HG03039 (cell line): Measurements from ENCODE around the gene MFSD6.
"Not testable (repeated sequence)": the region's sequence is repeated elsewhere in the genome, so short reads cannot be mapped to it uniquely, and the experiment has no call there.

Source experiments
- ATAC-seq: cut with Tn5 transposase; IDR thresholded peaks from one replicate; pipeline ENCODE4 v1.9.1; 2021; ENCODE audit warnings: mild to moderate bottlenecking, moderate library complexity; ENCODE audit not compliant: unreplicated experiment

The MFSD6 gene

DNA sequence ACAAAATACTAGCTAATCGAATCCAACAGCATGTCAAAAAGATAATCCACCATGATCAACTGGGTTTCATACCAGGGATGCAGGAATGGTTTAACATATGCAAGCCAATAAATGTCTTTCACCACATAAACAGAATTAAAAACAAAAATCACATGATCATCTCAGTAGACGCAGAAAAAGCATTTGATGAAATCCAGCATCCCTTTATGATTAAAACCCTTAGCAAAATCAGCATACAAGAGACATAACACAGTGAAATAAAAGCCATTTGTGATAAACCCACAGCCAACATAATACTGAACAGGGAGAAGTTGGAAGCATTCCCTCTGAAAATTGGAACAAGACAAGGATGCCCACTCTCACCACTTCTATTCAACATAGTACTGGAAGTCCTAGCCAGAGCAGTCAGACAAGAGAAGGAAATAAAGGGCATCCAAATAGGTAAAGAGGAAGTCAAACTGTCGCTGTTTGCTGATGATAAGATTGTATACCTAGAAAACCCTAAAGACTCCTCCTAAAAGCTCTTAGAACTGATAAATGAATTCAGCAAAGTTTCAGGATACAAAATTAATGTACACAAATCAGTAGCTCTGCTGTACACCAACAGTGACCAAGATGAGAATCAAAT, 86.6 kb downstream of the MFSD6 start:
- ATAC-seq: not testable (repeated sequence)

DNA sequence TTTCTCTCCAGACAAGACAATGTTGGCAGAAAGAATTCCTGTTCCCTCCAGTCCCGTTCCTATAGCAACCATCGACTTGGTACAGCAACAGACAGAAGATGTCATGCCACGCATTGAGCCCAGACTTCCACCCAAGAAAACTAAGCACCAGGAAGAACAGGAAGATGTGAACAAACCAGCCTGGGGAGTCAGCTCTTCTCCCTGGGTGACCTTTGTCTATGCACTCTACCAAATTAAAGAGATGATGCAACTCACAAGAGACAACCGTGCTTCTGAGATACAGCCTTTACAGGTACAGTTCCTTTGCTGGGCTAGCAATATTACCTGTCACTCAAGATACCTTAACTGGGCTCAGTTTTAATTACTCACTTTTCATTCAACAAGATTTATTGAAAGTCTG, 89.3 kb downstream of the MFSD6 start:
- ATAC-seq: no peak

DNA sequence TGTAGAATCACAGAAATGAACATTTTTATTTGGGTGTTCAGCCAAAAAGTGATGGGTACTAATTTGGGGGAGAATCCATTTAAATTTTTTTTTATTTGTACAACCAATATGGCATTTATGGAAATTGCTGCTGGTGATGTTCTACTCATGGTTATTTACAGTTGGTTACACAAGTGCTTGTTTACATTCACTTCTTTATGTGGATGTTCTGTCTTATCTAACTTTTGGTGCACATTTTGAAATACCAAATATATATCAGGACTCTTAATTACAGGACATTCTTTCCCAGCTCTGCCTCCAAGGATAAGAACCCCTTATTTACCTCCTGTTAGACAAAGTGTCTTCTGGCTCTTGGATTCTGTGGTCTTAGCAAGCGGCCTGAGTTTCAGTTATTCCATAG, 91.1 kb downstream of the MFSD6 start:
- no peak for ATAC-seq

DNA sequence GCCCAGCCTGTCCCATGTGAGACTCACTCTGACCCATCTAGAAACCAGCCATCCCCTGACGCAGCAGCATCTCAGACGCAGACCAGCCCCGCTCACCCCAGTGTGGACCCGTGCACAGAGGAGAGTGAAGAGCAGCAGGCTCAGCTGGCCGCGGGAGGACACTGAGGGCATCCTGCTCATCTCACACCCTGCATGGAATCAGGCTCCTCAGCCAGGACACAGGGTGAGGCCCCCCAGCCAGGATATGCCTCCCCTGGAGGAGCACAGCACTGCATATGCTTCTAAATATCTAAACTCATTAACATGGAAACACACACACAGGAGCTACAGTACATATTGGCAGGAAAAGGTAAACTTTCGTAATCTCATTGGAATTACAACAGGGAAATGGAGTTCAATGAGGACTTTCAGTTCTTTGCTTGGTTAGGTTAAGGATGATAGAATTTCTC, 91.9 kb downstream of the MFSD6 start:
- no peak for ATAC-seq

DNA sequence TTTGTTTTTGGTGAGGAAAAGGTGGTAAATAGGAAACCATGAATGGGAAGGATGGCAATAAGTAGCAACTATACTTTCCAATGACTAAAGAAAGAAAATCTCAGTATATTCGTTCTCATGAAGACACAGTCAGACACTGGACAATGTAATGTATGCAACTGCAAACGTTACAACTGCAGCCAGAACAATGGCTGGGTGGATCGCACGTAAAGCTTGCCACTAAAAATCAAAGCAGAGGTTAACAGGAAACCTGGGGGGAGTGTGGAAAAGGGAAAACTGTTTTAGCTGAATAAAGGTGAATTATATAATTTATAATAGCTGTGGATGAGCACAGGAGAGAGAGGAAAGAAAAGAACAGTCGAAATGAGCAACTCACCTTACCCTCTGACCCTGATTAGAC, 93.1 kb downstream of the MFSD6 start:
- no peak for ATAC-seq

DNA sequence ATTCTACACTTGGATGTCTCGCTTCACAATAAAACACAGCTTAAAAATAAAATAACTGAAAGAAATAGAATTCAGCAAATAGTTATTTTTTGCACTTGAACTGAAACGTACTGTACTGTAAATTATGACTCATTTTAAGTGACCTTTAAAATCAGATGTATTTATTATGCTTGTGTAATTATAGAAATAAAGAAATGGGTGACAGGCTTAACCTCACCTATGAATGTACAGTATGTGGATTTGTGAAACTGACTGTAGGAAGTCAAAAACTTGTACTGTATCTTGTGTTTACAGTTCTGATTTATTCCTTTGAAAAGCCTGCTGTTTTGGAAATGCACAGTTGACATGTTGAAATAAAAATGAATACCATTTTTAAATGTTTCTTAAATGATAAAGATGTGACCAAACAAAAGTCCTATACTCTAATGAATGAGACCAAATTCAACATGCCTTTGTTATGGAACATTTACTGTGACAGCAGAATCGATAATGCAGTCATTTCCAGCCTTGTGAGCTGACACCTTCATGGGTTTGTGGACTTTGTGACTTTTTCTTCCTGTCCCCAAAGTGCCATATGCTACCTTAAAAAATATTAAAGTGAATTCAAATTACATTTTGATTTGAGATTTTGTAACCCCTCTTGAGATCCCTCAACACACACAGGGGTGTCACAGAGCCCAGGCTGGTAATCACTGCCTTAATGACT, 93.7 kb downstream of the MFSD6 start:
- ATAC-seq: no peak

DNA sequence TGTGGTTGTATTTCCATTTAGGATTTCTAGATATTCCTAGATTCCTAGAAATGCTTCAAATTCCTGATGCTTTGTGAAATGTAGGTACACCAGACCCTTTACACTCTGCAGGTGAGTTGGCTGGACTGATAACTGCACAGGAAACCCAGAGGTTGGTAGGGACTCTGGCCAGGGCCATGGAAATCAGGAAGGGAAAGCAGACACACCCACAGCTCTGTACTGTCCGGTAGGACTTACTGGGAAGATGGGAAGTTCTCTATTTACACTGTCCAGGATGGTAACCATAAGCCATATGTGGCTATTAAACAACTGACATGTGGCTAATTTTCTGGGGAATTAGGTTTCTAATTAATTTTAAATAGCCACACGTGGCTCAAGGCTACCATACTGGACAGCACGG, 94.9 kb downstream of the MFSD6 start:
- no peak for ATAC-seq

DNA sequence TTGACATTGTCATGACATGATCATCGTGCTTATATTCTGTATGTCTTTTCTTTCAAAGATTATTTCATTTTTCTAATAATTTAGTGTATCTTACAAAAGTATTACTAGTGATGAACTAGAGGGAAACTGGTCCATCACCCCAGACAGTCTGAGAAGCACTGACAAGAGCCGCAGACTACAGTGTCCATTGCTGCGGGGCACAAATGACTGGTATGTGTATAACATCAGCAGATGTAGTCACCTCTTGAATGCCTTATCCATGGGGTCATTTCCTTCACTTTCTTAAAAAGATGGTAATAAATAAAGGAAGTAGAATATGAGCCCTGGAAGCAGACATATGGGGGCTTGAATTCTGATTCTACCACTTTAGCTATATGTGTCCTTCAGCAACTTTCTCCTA, 96.8 kb downstream of the MFSD6 start:
- no peak for ATAC-seq

DNA sequence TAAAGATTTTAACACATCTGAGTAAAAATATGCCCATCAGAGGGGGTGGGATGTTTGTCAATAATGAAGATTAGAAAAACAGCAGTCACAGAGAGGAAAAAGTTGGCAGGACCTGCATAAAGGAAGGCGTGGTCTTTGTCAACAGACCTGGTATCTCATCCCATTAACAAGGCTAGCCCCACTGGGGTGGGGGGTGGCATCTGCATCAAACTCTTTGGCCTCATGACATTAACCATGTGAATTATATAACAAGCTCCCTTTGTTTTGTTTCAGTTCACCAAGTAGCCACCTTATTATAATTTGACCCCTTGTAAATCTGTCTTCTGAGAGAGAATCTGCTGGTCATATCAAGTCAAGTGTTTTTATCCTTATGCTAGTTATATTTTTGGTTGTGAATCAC, 97.5 kb downstream of the MFSD6 start:
- no peak for ATAC-seq

DNA sequence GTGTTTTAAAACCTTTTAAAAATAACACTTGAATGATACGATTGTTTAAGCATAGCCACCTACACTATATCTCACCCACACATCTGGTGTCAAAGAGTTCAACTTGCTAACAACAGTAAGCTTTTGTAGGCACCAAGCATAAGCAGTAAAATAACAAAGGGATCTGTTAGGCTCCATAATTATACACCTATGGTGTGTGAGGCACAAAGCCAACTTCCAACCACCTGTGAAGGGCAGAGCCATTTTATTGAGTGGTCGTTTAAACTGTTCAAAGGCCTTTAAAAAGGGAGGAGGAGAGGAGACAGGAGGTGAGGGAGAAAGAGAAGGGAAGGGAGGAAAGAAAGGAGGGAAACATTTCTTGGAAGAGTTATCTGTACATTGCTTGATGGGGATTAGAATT, 98.5 kb downstream of the MFSD6 start:
- no peak for ATAC-seq

DNA sequence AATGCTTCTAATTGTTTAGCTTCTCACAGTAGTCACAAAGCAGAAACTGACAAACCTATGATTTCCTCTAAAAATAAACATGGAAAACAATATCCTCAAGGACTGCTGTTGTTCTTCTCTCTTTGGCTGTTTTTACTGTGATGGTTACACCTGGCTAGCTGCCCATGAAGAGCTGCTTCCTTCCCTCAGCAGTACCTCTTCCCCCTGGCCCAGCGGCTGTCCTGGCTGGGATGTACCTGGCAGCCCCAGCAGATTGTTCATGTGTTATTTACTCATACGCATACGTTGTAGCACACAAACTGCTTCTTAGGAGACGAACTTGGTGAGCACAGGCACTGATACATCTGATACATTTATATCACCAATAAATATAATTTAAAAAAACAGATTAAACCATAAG, 99.0 kb downstream of the MFSD6 start:
- ATAC-seq: no peak

DNA sequence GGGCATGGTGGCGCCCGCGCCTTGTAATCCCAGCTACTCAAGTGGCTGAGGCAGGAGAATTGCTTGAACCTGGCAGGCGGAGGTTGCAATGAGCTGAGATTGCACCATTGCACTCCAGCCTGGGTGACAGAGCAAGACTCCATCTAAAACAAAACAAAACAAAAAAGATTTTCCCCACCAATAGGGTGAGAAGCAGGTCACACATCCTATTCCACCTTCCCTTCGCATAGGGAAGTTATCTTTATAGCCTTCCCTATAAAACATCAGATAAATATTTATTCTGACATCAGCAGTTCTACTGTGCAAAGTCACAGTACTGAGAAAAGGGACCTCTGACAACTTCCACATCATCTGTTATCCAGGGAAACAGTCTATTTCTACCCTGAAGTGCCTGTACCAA, 101.7 kb downstream of the MFSD6 start:
- ATAC-seq: not testable (repeated sequence)

DNA sequence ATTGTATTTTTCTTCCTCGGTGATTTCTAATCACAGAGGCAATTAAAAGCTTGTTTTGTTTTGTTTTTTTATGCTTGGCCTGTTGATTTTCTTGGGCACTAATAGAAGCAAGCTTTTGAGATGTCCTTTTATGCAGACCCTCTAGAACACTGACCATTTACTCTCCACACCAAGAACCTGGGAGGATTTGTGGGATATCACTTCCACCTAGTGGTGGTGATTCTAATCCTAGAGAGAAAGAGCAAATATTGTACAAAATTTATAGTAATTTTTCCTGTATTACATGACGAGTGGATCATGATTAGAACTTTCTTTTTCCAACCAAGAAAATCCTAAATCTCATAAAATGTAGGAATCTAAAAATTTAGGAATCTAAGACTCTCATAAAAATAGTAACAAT, 102.9 kb downstream of the MFSD6 start:
- no peak for ATAC-seq

DNA sequence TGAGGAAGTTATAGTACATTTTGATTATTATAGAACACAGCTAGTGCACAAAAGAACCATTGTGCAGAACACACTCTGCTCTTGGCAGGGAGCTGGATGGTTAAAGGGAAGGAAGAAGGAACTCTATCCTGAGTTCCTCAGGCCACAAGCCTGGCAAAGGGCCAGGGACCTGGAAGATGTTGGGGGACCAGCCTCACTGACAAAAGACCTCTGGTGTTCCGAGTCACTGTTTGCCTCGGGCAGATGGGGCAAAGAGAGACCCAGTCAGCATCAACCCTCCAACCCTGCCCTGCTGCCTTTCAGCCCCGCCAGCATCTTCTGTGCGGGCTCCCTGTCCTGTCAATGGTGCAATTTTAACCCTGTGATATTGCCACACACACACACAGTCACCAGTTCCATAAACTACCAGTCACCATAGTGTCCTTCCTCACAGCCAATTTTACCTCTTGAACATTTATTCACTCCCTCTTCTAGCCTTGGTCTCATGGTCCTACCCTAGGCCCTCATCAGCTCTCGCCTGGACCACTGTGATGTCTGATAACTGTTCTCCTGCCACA, 104.5 kb downstream of the MFSD6 start:
- ATAC-seq: no peak

DNA sequence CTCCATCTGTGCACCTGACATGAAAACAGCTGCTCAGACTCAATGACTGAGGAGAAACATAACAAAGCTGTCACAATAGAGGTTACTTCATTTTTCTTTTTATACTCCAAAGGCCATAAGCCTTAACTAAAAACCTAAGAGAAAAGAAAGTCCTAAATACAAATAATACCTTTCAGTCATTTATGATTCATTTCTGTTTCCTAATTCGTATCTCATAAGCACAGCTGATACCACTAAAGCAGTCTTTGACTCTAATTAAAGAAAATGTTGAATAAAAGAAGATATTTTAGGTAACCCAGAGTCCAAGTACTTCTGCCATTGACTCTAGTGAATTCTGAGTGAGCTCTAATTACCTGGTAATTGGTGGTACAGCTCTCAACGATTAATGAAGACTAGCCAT, 105.7 kb downstream of the MFSD6 start:
- ATAC-seq: no peak

DNA sequence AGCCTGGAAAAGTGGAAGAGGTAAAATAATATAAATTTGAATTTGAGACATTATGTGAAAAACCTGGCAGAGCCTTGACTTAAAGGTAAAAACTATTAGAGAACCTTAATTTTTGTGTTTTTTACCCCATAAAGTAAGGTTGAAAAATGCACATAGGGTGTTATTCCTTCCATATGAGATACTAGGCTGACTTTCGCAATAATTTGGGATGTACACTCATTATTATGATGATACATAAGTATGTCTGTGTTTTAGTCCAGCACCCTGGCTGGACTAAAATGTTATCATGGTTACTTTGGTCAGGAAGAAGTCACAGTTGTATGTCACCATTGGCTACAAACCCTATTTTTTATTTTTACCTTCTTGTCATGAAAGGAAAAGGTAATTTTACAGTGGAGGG, 106.5 kb downstream of the MFSD6 start:
- ATAC-seq: no peak

DNA sequence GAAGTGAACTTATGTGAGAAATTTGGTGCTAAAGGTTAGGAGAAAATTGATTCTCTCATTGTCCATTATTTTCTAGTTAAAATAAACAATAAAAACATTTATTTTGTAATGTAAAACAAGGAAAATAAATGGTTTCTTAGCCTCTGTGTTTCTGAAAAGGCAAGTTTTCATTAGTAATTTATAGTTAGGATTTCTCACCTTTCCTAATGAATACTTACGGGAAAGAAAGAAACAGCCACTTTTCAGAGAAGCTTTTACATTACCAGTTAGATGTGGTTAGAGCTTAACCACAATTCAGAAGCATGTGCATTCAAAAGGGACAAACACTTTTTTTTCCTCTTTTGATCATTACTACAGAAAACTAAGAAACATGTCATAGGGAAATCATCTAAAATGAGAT, 107.5 kb downstream of the MFSD6 start:
- ATAC-seq: no peak

DNA sequence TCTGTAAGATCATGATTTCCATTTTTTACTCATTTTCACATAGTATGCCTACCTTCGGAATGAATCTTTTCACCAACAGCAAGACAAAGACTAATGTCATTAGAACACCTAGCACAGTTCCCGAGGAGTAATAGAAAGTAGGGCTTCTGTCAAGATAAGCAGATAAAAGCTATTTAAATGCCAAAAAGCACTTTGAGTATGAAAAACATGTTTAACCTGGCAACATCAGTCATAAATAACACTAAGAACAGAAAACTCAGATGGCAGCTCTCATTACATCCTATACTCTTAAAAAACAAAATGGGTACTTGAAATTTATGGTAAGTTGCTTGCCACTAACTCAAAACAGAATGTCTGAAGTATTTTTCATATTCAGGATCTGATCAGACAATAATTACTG, 109.3 kb downstream of the MFSD6 start:
- no peak for ATAC-seq

DNA sequence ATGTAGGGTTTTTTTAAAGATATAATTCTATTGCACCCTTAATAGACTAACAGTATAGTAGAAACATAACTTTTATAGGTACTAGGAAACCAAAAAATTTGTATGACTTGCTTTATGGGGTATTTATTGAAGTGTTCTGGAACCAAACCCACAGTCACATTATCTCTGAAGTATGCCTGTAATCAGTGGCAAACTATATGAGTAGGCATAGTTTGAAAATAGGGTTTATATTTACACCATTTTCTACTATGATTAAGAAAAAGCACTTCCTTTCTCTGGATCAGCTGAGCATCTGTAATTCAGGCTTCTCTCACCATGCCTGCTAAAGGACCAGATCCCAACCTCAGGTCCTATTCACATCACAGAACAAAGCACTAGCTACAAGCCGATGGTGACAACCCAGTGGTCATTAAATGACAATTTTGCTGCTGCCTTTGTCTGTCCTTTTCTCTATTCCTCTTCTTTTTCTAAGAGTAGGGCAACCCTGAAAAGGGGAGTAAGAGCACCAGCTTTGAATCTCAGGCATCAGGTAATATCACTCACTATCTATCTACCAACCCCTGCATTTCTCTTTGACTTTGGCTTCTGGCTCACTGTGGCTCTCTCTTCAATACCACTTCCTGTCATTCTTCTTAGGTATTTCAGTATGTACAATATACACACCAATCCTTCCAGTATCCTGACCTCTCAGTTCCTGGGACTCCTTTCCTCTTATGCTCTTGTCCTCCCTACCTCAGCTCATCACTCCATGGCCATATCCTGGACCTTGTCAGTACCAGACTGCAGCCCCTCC, 112.0 kb downstream of the MFSD6 start:
- no peak for ATAC-seq

DNA sequence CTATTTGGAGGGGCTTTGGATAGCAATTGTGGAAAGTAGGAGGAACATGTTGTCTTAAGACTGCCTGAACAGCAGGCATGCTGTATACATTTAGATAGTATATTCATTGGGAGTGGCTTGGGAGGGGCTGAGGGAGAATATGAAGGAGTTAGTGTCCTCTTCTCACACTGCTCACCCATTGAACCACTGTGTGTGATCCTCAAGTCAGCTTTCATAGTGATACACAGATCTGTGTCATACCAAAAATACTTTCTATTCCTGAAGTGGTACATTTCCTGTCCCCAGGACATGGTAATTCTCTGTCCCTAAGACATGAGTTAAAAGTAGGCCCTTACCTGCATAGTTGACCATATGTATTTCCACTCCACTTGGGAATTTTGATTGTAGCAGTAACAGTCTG, 116.8 kb downstream of the MFSD6 start:
- no peak for ATAC-seq

DNA sequence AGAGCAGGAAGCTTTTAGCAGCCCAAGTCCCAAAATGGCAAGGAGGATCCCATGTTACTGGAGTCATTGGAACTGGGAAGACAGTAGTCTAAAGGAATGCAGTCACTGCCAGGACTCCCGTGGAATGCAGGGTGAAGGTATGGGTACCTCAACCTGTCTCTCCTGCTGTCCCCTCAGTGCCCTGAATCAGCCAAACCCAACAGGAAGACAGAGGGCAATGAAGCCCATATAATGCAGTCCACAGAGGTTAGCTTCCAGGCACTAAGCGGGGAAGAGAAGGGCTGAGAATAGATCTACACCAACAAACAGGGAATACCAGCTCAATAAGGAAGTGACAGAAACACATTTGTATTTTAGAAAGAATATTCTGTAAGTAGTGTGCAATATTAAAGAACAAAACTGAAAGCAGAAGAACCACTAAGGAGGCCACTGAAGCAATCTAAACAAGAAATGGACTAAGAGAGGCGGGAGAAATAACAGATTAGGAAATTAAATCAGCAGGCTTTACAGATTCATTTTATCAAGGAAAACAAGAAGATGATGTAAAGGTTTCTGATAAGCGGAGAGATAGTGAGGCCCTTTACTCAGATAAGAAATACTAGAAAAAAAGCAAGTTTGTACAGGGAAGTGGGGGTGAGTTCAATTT, 118.1 kb downstream of the MFSD6 start:
- no peak for ATAC-seq
